Activated T-helper 1 cell treated with anti-CD3 and anti-CD28 coated beads, Interleukin-2, amount 50 U/mL, for 16 hours (primary cell): ENCODE results near the gene AKR1B15.
"Not testable (repeated sequence)": the region's sequence is repeated elsewhere in the genome, so short reads cannot be mapped to it uniquely, and the experiment has no call there.

ENCODE experiments used
- DNase-seq, 2 donors: peaks; one replicate each; pipeline ENCODE4 v3.0.0-alpha.2; 2020; ENCODE audit warnings: low read depth in 1 of 2, low spot score in 1 of 2

Gene AKR1B15

DNA sequence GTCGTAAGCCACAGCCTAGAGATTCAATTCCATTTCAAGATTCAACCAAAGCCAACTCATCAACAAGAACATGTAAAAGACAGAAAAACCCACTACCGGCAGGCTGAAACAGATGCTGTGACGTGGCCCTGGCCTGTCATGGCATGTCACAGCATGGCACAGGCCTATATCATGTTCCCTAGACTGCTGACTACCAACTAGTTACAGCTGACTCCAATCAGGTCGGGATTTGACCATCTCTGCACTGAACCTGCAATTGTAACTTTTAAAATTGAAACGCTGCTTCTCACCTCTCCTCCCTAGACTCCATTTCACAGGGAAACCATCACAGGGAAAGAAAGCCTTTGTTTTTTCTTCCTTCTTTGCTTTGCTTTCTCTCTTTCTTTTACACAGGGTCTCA is 12.7 kb downstream of the AKR1B15 start:
- not testable (repeated sequence) for DNase-seq

DNA sequence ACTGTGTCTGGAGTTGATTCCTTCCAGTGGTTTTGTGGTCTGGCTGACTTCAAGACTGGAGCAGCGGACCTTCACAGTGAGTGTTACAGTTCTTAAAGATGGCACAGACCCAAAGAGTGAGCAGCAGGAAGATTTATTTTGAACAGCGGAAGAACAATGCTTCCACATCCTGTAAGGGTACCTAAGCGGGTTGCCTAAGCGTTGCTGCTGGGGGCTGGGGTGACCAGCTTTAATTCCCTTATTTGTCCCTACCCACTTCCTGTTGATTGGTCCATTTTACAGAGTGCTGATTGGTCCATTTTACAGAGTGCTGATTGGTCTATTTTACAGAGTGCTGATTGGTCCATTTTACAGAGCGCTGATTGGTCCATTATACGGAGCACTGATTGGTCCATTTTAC is 13.2 kb downstream of the AKR1B15 start:
- no peak for DNase-seq

DNA sequence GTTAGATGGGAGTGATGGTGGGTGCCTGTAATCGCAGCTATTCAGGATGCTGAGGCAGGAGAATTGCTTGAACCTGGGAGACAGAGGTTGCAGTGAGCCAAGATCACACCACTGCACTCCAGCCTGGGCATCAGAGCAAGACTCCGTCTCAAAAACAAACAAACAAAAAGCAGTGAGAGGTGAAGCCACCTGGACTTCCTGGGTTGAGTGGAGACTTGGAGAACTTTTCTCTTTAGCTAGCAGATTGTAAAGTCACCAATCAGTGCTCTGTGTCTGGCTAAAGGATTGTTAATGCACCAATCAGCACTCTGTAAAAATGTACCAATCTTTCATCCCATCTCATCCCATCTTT is 14.5 kb downstream of the AKR1B15 start:
- not testable (repeated sequence) for DNase-seq

DNA sequence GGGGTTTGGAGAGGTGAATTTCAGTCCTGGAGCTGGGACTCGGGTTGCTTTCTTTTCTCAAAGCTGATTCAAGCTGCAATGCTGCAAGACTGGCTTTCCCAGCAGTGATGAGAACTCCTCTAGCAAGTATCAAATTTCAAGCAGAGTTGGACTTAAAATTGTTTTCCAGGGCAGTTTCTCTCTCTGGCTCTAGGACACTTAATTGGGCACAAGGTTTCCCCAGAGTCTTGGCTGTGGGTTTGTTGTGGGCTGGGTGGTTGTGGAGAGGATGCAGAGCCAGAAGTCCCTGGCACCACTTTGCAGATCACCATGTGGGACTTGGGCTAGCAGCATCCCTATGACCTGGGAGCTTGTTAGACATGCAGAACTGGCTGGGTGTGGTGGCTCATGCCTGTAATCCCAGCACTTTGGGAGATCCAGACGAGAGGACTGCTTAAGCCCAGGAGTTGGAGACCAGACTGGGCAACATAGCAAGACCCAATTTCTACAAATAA is 16.8 kb downstream of the AKR1B15 start:
- no peak for DNase-seq

DNA sequence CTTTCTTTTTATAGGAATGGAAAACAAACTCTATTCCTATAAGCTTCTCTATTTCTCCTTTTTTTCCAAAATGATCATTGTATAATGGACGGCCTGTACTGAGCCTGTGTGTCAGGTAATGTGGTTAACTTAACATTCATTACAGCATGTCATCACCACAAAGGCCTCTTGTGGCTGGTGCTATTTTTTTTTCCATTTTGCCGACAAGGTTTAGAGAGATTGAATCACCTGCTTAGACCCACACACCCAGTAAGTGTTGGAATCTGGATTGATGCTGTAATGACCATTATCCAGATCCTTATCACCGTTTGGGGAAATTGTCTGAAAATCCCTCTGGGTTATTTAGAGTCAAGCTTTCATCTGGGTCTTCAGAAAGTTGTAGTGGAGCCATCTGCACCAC is 18.5 kb downstream of the AKR1B15 start:
- DNase-seq: no peak

DNA sequence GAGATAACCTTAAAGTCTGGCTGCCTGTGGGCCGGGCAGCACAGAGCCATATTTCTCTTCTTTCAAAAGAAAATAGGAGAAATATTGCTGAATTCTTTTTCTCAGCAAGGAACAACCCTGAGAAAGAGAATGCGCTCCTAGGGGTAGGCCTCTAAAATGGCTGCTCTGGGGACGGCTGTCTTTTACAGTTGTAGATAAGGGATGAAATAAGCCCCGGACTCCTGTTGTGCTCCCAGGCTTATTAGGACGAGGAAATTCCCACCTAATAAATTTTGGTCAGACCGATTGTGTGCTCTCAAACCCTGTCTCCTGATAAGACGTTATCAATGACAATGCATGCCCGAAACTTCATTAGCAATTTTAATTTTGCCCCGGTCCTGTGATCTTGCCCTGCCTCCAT is 21.1 kb downstream of the AKR1B15 start:
- DNase-seq: not testable (repeated sequence)

DNA sequence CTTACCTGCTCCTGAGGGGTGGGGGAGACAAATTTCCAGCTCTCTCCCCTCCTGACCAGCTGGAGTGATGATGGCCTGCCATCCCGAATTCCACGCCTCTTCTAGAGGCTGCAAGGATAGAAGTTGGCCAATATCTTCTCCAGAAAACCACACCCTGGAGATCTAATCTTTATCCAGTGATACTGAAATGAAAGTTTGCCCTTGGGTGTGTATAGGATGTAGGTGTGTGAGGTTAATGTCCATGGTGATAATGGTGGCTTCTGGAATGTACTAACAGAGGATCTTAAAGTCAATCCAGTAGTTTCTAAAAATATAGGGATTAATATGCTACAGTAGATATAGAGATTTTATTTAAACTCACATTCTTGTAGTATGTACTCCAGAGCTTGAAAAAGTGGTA is 22.2 kb downstream of the AKR1B15 start:
- DNase-seq: no peak

DNA sequence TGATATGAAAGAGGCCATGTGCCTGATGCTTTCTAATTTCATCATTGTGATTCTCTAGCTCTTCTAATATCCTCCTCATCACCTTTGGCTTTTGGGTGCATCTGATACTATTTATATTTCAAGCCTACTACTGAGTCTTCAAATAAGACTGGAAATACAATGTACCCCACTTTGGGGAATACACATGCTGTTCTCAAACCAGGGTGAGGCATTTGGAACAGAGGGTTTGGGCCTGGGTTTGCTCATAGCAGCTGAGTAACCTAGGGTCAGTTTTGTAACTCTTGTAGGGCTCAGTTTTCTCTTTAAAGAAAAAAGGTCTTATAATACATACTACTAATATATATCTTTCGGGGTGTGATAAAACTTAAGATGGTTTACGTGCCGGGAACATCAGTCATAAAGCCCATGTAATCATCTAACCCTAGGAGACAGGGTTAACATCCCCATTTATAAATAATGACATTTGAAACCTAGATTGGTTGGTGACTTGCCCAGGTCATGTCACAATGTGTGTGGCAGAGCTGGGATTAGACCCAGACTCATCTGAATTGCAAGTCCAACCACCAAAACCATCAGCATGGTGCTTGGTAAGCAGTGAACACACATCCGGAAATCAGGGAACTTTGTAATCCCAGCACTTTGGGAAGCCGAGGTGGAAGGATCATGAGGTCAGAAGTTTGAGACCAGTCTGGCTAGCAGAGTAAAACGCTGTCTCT is 23.0 kb downstream of the AKR1B15 start:
- DNase-seq: no peak

DNA sequence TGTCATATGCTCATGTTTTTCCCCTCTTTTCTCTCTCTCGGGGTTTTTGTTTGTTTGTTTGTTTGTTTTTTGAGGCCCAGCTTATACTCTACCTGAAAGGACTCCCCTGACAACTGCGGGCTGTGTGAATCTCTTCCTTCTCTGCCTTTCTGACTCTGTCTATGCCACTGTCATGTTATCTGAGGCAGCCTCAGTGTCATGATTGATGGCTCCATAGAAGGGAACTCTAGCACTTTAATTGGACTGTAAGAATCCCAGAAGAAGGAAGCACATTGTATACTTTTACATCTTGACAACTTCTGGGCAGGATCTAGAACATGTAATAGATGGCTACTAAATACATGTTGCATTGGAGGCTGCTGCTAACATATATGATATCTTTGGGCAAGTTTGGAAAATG is 25.4 kb downstream of the AKR1B15 start:
- DNase-seq: no peak

DNA sequence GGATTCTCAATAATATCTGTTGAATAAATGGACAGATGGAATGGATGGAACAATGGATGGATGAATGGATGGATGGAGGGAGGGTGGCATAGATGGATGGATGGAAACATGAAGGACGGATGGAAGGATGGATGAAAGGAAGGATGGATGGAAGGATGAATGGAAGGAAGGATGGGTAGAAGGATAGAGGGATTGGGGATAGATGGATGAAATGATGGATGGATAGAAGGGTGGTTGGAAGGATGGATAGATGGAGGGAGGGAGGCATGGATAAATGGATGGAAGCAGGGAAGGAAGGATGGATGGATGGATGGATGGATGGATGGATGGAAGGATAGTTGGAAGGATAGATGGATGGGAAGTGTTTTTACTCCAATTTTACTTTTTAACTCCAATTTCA is 35.4 kb downstream of the AKR1B15 start:
- no peak for DNase-seq

DNA sequence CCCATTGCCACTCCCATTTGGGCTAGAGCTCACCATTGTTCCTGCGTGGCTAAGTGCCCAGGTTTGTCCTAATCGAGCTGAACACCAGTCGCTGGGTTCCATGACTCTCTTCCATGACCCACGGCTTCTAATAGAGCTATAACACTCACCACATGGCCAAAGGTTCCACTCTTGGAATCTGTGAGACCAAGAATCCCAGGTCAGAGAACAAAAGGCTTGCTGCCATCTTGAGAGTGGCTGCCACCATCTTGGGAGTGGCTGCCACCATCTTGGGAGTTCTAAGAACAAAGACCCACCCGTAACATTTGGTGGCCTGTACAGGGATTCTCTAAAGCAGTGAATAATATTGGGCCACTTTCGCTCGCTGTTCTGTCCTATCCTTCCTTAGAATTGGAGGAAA is 37.0 kb downstream of the AKR1B15 start:
- no peak for DNase-seq

DNA sequence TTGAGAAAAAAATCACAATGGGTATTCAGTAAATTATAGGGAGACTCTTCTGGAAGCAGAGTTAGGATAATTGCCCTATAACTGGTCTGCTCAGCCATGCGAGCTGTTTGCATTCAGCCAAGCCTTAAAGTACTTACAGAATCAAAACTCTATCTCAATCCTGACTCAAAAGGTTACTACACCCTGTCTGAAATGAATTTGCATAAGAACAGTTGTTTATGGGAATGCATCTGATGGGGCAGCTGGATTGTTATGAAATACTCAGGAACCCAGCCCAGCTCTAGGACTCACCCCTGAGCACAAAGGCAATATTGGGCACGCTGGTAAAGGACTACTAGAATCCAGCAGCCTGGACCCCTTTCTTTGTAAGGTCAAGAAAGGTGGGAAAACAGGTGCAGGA is 38.8 kb downstream of the AKR1B15 start:
- DNase-seq: no peak

DNA sequence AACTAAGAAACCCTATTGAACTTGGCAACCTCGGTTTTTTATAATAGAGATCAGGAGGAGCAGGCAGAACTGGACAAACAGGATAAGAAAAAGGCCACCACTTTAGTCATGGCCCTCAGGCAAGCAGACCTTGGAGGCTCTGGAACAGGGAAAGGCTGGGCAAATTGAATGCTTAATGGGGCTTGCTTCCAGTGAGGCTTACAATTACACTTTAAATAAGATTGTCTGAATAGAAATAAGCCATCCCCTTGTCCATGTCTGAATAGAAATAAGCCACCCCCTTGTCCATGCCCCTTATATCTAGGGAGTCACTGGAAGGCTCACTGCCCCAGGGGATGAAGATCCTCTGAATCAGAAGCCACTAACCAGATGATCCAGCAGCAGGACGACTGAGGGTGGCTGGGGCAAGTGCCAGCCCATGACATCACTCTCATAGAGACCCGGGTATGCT is 40.6 kb downstream of the AKR1B15 start:
- DNase-seq: no peak

DNA sequence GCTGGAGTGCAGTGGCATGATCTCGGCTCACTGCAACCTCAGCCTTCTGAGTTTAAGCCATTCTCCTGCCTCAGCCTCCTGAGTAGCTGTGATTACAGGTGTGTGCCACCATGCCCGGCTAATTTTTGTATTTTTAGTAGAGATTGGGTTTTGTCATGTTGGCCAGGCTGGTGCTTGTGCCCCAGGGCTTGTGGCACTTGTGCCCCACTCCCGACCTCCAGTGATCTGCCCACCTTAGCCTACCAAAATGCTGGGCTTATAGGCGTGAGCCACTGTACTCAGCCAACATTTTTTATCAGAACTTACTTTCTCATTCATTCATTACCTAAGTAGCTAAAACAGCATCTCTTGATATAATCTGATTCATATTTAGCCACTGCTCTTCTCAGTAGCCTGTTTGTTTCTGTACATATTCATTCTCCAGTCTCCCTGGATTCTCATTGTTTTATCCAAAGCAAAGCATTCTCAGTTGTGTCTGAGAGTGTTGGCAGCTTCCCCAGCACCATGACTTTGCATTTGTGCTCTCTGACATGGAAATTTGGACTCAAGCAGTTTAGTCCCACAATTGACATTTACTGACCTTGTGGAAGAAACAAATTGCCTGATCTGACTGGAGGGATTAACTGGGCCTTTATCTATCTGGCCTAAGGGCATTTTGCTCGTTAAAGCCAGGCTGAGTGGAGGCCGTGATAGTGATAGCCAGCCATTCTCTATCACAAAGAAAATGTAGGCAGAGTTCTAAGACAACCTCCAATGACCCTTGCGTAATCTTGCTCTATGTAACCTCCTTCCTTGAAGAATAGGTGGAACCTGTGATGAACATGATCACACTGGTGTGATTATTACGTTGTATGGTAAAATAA is 44.9 kb downstream of the AKR1B15 start:
- no peak for DNase-seq

DNA sequence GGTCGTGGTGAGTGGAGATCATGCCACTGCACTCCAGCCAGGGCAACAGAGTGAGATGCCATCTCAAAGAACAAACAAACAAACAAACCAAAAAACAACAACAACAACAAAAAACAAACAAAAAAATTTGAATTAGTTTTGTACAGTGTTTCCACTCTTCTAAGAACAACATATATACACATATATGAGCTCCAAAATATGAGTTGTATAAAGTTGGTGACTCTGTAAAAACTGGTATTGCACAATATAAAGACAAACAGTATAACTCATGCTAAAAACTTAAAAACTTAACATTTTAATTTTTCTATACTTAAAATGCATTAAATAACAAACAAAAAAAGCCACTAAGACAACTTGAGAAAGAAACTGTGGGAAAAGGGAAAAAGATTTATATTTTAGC is 46.0 kb downstream of the AKR1B15 start:
- DNase-seq: no peak

DNA sequence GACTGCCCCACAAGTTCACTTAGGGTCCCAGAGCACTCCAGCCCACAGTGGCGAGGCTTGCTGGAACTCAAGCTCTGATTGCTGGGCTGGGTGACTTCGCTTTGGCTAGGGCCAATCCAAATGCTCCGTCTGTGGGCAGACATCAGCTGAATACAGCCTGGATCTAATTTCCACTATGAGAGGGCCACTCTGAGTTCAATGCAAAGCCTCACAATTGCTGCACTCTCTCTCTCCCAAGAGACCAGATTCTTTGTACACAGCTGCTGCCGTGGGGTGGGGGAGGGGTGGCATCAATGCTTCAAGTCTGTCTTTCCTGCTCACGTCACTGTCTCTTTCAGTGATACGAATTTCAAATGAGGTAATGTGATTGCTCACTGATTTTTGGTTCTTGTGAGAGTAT is 50.5 kb downstream of the AKR1B15 start:
- DNase-seq: no peak

DNA sequence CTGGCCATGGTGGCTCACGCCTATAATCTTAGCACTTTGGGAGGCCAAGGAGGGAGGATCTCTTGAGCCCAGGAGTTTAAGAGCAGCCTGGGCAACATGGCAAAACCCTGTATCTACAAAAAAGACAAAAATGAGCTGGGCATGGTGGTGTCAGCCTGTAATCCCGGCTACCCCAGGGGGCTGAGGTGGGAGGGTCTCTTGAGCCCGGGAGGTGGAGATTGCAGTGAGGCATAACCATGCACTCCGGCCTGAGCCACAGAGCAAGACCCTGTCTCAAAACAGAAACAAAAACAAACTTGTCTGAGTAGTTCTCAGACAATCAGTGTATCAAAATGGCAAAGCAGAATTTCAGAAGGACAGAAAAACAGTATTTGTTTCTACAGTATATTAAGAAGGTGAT is 52.5 kb downstream of the AKR1B15 start:
- no peak for DNase-seq

DNA sequence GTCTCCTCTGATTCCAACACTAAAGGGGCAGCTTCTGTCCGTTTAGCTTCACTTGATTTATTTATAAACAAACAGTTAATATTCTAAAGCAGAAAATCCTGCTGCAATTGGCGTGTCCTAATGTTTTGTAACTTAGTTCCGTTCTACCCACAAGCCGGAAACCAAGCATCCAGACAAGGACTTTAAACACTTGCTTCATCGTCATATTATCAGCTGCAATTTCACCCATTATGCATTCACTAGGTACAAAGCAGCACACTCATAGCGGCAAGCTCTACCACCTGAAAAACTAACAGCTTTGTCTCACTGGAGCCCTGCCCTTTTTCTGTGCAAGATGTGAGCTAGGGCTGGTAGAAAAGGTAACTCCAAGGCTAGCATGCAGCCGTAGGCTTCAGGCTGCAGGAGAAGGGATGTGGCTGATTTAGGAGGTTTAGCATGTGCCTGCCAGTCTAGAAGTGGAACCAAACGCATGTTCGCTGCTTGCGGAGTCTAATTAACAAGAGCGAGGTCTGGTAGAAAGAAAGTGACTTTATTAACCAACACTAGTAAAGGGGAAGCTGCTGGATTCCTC is 54.1 kb downstream of the AKR1B15 start:
- no peak for DNase-seq

DNA sequence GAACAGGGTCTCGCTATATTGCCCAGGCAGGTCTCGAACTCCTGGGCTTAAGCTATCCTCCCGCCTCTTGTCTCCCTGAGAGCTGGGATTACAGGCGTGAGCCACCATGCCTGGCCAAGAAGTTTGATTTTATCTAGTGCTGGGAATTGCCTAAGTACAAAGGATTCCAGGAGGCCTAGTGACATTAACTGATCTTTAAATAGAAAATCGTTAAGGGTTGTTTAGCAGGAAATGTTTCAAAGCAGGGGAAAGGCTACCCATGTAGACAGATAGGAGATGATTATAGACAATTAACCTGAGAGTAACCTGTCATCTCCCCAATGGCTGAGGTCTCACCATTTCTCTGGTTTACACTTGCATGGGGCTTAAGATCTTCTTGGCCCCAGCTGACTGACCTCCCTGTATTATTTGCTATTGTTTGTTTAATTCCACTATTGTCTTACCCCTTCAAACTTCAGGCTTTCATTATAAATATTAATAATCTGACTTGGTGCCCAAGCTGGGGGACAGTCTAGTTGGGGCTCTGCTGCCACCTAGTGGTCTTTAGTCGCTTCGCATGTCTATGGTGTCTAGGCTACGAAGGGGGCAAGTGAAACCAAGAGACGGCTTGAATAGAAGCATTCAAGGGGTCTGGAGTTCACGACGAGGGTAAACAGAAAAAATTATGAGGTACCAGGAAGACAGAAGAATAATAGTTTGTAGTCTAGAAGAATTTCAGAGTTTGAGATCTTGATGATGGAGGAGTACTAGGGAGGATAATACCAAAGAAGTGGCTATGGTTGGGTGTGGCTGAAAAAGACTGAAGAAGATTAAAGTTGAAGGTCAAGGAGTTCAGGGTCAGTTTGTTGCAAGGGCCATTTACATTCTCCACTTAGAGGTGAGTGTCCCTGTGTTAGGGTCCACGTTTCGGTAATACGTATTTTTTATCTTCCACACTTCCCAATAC is 57.3 kb downstream of the AKR1B15 start:
- DNase-seq: peak; percentile 19 to 25

DNA sequence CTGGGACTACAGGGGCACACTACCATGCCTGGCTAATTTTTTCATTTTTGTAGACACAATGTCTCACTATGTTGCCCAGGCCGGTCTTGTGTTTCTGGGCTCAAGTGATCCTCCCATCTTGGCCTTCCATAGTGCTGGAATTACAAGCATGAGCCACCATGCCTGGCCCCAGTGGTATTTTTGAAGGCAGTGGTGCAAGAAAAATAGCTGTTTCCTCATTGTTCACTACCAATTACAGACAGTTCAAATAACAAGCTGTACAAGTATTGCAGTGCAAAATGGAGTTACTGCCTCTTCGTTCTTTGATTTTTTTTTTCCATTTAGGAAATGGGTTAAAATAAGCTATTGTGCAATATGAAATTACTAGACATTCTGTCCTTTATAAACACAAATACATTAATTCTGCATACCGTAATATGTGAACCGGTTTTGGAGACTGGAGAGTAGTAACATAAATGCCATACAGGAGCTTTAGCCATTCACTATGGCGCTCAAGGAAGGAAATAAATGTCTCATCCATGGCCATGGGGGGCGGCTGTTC is 62.8 kb downstream of the AKR1B15 start:
- no peak for DNase-seq

DNA sequence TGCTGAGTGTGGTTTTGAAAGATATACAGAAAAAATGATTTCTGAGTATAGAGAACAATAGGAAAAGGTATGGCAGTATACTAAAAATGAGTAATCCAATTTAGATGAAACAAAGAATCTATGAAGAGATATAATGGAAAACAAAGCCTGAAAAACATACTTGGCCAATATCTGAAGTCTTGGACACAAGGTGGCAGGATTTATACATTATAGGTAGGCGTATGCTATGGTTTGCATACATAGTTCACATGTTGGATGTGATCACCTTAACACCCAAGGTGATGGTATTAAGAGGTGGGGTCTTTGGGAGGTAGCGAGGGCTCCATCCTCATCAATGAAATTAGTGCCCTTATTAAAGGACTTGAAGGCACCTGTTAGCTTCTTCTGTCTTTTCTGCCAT is 63.3 kb downstream of the AKR1B15 start:
- no peak for DNase-seq
